HCT116 (cell line): ENCODE results near the gene RAX. TPM values are rescaled to one million over a fixed set of nuclear protein-coding genes. Genes with fewer than 3 reads are reported as not detected.

ENCODE experiments used
- ATAC-seq: fragments of 200-7000 bp; cut with Tn5 transposase; 2 replicates; pipeline ENCODE4 v1.9.1; 2020; ENCODE audit warnings: mild to moderate bottlenecking, moderate library complexity
- BruUV-seq: library from RNA; stranded (reverse); fragments of 400-500 nt; replicated peaks from 2 replicates; lab custom pipeline; 2021; lab: Mats Ljungman, UMichigan
- CTCF ChIA-PET: fragments of 300-600 bp; sonication (Branson Sonifier 250); formaldehyde crosslinking; loops from one replicate; lab custom pipeline; 2021; ENCODE audit warnings: antibody characterized with exemption; lab: Charles Lee
- POLR2A ChIA-PET: fragments of 300-600, 350-600 bp; sonication (Branson Sonifier 250); formaldehyde crosslinking; loops from one replicate; lab custom pipeline; 2021; ENCODE audit warnings: antibody characterized with exemption; lab: Charles Lee
- RAD21 ChIA-PET, 2 experiments: fragments of 300-600 bp; sonication (Branson Sonifier 250); formaldehyde crosslinking; loops; one replicate each; lab custom pipeline; 2023; ENCODE audit warnings: low total read pairs in 2 of 2; ENCODE audit not compliant: uncharacterized antibody in 2 of 2, unreplicated experiment in 2 of 2, low non-redundant PET in 1 of 2; lab: Charles Lee
- DNase-seq: peaks from one replicate; pipeline ENCODE4 v3.0.0-alpha.2; 2010; ENCODE audit warnings: low read depth, low spot score
- H2AFZ ChIP-seq: fragments of 200-600 bp; shearing (Covaris generic), sonication (generic); 2 replicates; pipeline ENCODE4 v1.6.1; 2017; ENCODE audit warnings: low read depth, mixed run types, mixed read lengths, antibody characterized with exemption, low read length; ENCODE audit not compliant: poor library complexity, severe bottlenecking
- H3K27ac ChIP-seq: 2 replicates; pipeline ENCODE4 v1.5.1; 2012; ENCODE audit warnings: low read depth, low read length
- H3K27me3 ChIP-seq: fragments of 200-600 bp; sonication (generic); 2 replicates; pipeline ENCODE4 v1.6.1; 2016; ENCODE audit warnings: mixed run types, low read length, mixed read lengths; ENCODE audit not compliant: insufficient read depth
- H3K36me3 ChIP-seq, 2 experiments: fragments of 200-500 bp in 1 of 2; fragments of 200-600 bp in 1 of 2; sonication (Bioruptor generic) in 1 of 2; sonication (generic) in 1 of 2; 2 replicates each; pipeline versions ENCODE4 v1.5.1 to v1.6.1; 2014 to 2016; ENCODE audit warnings: low read length in 2 of 2, inconsistent platforms in 1 of 2, mixed read lengths in 1 of 2, mixed run types in 1 of 2; ENCODE audit not compliant: insufficient read depth in 2 of 2, control insufficient read depth in 1 of 2
- H3K4me1 ChIP-seq, 2 experiments: fragments of 200-600 bp in 1 of 2; sonication (generic) in 1 of 2; 2 replicates each; pipeline versions ENCODE4 v1.5.1 to v1.6.1; 2012 to 2017; ENCODE audit warnings: low read length in 2 of 2, inconsistent platforms in 1 of 2, mild to moderate bottlenecking in 1 of 2, mixed read lengths in 1 of 2, mixed run types in 1 of 2, moderate library complexity in 1 of 2; ENCODE audit not compliant: insufficient read depth in 2 of 2, control insufficient read depth in 1 of 2
- H3K4me2 ChIP-seq: fragments of 200-600 bp; sonication (generic); 2 replicates; pipeline ENCODE4 v1.6.1; 2017; ENCODE audit warnings: mixed run types, low read length, mixed read lengths
- H3K4me3 ChIP-seq, 2 experiments: fragments of 200-600 bp in 1 of 2; sonication (generic) in 1 of 2; replicated peaks in 1 of 2; 2 replicates each; pipeline ENCODE4 v1.5.1; 2011 to 2016; ENCODE audit warnings: low read length in 2 of 2, control low read depth in 1 of 2, low read depth in 1 of 2, mild to moderate bottlenecking in 1 of 2, mixed read lengths in 1 of 2, mixed run types in 1 of 2
- H3K79me2 ChIP-seq: fragments of 200-600 bp; sonication (generic); 2 replicates; pipeline ENCODE4 v1.6.1; 2017; ENCODE audit warnings: mild to moderate bottlenecking, mixed run types, low read length, moderate library complexity, mixed read lengths; ENCODE audit not compliant: insufficient read depth
- H3K9ac ChIP-seq: fragments of 200-600 bp; sonication (generic); 2 replicates; pipeline ENCODE4 v1.6.1; 2016; ENCODE audit warnings: low read length, mixed read lengths
- H3K9me2 ChIP-seq: fragments of 200-600 bp; sonication (generic), shearing (Covaris generic); 2 replicates; pipeline ENCODE4 v1.6.1; 2017; ENCODE audit warnings: mixed run types, mild to moderate bottlenecking, moderate library complexity; ENCODE audit not compliant: insufficient read depth
- H3K9me3 ChIP-seq, 2 experiments: fragments of 200-500 bp in 1 of 2; fragments of 200-600 bp in 1 of 2; sonication (Bioruptor generic) in 1 of 2; sonication (generic) in 1 of 2; 2 replicates each; pipeline ENCODE4 v1.6.1; 2014 to 2017; ENCODE audit warnings: low read length in 2 of 2, mixed read lengths in 2 of 2, inconsistent platforms in 1 of 2, low read depth in 1 of 2, mild to moderate bottlenecking in 1 of 2, mixed run types in 1 of 2, moderate library complexity in 1 of 2; ENCODE audit not compliant: control insufficient read depth in 1 of 2, insufficient read depth in 1 of 2
- H4K20me1 ChIP-seq: fragments of 200-600 bp; sonication (generic), shearing (Covaris generic); 2 replicates; pipeline ENCODE4 v1.6.1; 2017; ENCODE audit warnings: mixed run types, mild to moderate bottlenecking, moderate library complexity; ENCODE audit not compliant: insufficient read depth
- CBX3 ChIP-seq: IDR thresholded peaks from 2 replicates; pipeline ENCODE4 v1.6.1; 2012; ENCODE audit warnings: low read depth
- CEBPB ChIP-seq: IDR thresholded peaks from 2 replicates; pipeline ENCODE4 v1.6.1; 2012; ENCODE audit warnings: low read depth
- CTCF ChIP-seq, 3 experiments: fragments of 200-600 bp in 1 of 3; sonication (generic) in 1 of 3; IDR thresholded peaks in 2 of 3; conservative IDR thresholded peaks in 1 of 3; 2 replicates each; pipeline ENCODE4 v1.5.1; 2012 to 2017; ENCODE audit warnings: low read depth in 2 of 3, low read length in 2 of 3, antibody characterized with exemption in 1 of 3, borderline replicate concordance in 1 of 3, control low read depth in 1 of 3, mild to moderate bottlenecking in 1 of 3, mixed read lengths in 1 of 3, mixed run types in 1 of 3, moderate library complexity in 1 of 3; ENCODE audit not compliant: insufficient read depth in 1 of 3
- EZH2phosphoT487 ChIP-seq: fragments of 200-600 bp; IDR thresholded peaks from 2 replicates; pipeline ENCODE4 v1.6.1; 2018; ENCODE audit warnings: antibody characterized with exemption, borderline replicate concordance
- FOSL1 ChIP-seq: IDR thresholded peaks from 2 replicates; pipeline ENCODE4 v1.6.1; 2012; ENCODE audit warnings: low read depth
- JUND ChIP-seq: IDR thresholded peaks from 2 replicates; pipeline ENCODE4 v1.6.1; 2012
- POLR2A ChIP-seq: IDR thresholded peaks from 2 replicates; pipeline ENCODE4 v1.7.0; 2011; ENCODE audit warnings: borderline replicate concordance; ENCODE audit not compliant: insufficient read depth, insufficient read length; ENCODE audit errors: extremely low read depth
- POLR2AphosphoS5 ChIP-seq: IDR thresholded peaks from 2 replicates; pipeline ENCODE4 v1.6.1; 2011; ENCODE audit warnings: mild to moderate bottlenecking, low read depth, low read length, moderate library complexity
- RAD21 ChIP-seq: IDR thresholded peaks from 2 replicates; pipeline ENCODE4 v1.6.1; 2012; ENCODE audit warnings: low read depth, mild to moderate bottlenecking
- REST ChIP-seq: IDR thresholded peaks from 2 replicates; pipeline ENCODE4 v1.6.1; 2012; ENCODE audit warnings: low read depth
- SIN3A ChIP-seq: IDR thresholded peaks from 2 replicates; pipeline ENCODE4 v1.6.1; 2012; ENCODE audit warnings: low read depth
- SP1 ChIP-seq: IDR thresholded peaks from 2 replicates; pipeline ENCODE4 v1.6.1; 2012; ENCODE audit warnings: low read depth
- SRF ChIP-seq: IDR thresholded peaks from 2 replicates; pipeline ENCODE4 v1.6.1; 2012; ENCODE audit warnings: low read depth
- TCF7L2 ChIP-seq: IDR thresholded peaks from 2 replicates; pipeline ENCODE4 v1.7.0; 2011; ENCODE audit warnings: borderline replicate concordance, inconsistent platforms; ENCODE audit not compliant: insufficient read depth, insufficient read length; ENCODE audit errors: extremely low read depth
- YY1 ChIP-seq: IDR thresholded peaks from 2 replicates; pipeline ENCODE4 v1.6.1; 2011; ENCODE audit warnings: low read length, low read depth, moderate library complexity, mild to moderate bottlenecking; ENCODE audit not compliant: insufficient replicate concordance; ENCODE audit errors: extremely low read depth
- ZBTB33 ChIP-seq: IDR thresholded peaks from 2 replicates; pipeline ENCODE4 v1.6.1; 2011; ENCODE audit warnings: mild to moderate bottlenecking, low read length, moderate library complexity; ENCODE audit not compliant: insufficient replicate concordance; ENCODE audit errors: extremely low read depth
- ZFX ChIP-seq: fragments of 450-650 bp; IDR thresholded peaks from 2 replicates; pipeline ENCODE4 v1.6.1; 2017
- ZNF274 ChIP-seq: fragments of 200-500 bp; sonication (Bioruptor generic); IDR thresholded peaks from 2 replicates; pipeline ENCODE4 v1.6.1; 2014; ENCODE audit warnings: mild to moderate bottlenecking, low read depth, low read length, inconsistent platforms
- intact Hi-C: fragments of 100-400 bp; cut with micrococcal nuclease; formaldehyde crosslinking; loops from 2 replicates; pipeline ENCODE4 v1.10.0; 2022
- total RNA-seq: library from RNA; stranded (reverse); gene quantifications from one replicate; pipeline ENCODE4 v1.2.1, GENCODE V29; 2021; ENCODE audit not compliant: unreplicated experiment

Gene RAX
- total RNA-seq, 1 experiment from 2014 or later: not detected

- Histone ChIP-seq H3K27ac (no peak overlapping the region), H3K36me3 (no peaks in the 10 kb centered on the region), H3K4me2 (no peak overlapping the region), H3K9me2 (no peaks in the 10 kb centered on the region), H2AFZ (no peak overlapping the region), H3K79me2 (no peaks in the 10 kb centered on the region), H3K4me1 (no peaks in the 10 kb centered on the region), H3K27me3 (peaks cover 68% of the 10 kb centered on the region), H4K20me1 (no peaks in the 10 kb centered on the region), H3K9ac (no peak overlapping the region), H3K4me3 (no peak overlapping the region), H3K9me3 (no peaks in the 10 kb centered on the region)
- no peak for ATAC-seq
- intact Hi-C loops: no loop called here
- BruUV-seq: no TSS peak
- no peak for DNase-seq
- ChIA-PET RAD21 (no interaction called here), POLR2A (interaction anchor here (0.6 kb wide), 1 partner anchor 507 kb away, joined by 7 read pairs; no protein-coding TSS in a partner anchor), CTCF (no interaction called here)
- TF ChIP-seq FOSL1 (no peak), ZNF274 (no peak), POLR2A (no peak), JUND (no peak), POLR2AphosphoS5 (no peak), SP1 (no peak), TCF7L2 (no peak), EZH2phosphoT487 (no peak), CBX3 (no peak), SRF (no peak), REST (no peak), CEBPB (no peak), ZFX (no peak), CTCF (IDR thresholded peaks at IDR 0.05 in 2 of 3, conservative IDR thresholded peaks at IDR 0.05 in 1 of 3; ENCODE audit: borderline replicate concordance in 1 of 3, insufficient read depth in 1 of 3, low read depth in 2 of 3, low read length in 2 of 3) (no peak), ZBTB33 (no peak), RAD21 (no peak), YY1 (no peak), SIN3A (no peak)
Observed at GRCh38 chr18:59279193-59279592, 5.9 kb upstream of the RAX start.
